Raji (cell line): Measurements from ENCODE around the gene TLL2.

Experiments used
- POLR2A ChIP-seq: IDR thresholded peaks from 2 replicates; pipeline ENCODE4 v1.6.1; 2011; ENCODE audit warnings: low read depth, low read length, control low read depth; ENCODE audit not compliant: insufficient read depth

The TLL2 gene

DNA sequence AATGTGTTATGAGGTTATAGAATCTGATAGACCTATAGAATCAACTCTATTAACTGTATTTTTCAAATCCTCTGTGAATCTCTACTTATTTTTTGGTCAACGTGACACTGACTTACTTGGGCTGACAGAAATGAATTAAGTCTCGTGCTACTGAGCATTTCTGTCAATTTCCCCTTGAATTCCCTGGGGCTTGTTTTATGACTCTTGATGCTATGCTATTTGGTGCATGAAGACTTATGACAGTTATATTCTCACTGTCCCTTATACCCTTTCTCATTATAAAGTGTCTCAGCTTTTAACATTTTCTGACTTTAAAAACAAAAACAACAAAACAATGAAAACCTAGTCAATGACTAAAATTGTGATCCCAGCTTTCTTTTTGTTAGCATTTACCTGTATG lies 86.4 kb downstream of the TLL2 start:
- no peak for TF ChIP-seq POLR2A

DNA sequence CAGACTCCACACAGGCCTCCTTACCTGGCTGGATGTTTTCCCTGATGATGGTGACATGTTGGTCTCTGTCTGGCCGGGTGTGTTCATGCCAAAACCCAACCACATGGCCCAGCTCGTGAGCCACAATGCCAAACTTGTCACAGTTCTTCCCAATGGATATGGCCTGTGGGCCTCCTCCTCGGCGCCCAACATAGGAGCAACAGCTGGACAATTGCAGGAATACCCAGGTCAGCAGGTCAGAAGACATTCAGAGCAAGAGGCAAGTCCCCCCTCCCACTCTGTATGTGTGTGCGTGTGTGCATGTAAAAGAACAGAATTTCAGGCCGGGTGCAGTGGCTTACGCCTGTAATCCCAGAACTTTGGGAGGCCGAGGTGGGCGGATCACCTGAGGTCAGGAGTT lies 91.2 kb downstream of the TLL2 start:
- no peak for TF ChIP-seq POLR2A

DNA sequence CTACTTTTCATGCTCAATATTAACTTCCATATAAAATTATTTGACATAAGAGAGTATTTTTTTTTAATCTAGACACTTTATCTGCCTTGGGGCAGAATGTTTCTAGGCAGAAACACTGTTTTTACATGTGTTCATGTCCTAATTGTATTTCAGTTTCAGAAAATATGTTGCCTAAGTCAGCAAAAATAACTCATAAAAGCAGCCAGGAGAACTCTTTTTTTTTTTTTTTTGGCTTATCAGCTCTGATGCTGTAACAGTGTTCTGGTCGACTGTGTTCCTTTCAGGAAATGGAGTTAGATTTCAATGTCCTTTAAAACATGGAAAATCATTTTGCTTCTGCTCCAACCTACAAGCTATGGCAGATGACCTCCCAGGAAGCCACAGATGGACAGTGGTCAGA lies 91.7 kb downstream of the TLL2 start:
- no peak for TF ChIP-seq POLR2A

DNA sequence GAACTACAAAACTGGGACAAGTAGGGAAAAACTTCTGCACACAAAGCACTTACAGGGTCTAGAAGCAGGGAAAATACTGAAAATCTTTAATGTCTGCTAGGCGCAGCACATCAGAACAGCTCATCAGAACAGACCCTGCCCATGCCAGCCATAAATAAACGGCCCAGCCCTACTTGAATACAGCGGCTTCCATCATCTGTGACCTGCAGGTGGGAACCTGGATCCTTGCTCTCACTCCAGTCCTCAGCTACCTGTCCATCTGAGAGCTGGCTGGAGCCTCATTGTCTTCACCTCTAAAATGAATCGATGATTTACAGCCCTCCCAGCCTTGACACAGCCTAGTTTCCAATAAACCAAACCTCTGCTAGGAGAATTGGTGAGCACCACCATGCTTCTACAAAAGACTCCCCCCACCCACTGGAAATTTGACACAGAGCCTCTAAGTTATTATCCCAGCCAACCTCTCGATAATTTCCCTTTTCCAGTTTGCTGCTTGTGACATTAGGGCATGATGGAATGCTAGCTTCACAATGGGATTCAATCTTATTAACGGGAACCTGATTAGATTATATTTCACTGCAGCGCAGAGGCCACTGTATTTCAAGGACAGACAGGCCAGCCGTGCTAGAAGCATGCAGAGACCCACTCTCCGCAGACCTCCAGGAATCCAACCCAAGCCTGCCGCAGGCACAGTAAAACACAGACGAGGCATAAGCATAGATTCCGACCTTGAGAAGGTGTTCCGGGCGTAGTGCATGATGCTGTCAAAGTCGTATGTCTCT lies 93.3 kb downstream of the TLL2 start:
- no peak for TF ChIP-seq POLR2A

DNA sequence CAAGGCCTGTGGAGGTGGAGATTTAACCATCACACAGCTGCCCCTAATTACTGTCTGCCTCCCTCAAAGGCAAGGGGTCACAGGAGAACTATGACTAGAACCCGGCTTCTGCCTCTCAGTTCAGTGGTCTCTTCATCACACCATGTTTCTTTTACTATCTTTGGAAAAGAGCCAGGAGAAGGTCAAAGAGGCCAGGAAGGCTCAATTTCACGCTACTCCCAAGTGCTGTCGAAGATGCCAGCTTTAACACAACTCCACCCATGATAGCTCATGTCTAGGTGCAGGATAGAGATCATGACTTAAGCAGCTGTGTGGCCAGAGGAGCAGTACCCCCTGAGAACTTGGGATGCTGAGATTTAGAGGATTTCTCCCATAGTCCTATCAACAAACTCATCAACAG lies 94.4 kb downstream of the TLL2 start:
- TF ChIP-seq POLR2A, result no peak

DNA sequence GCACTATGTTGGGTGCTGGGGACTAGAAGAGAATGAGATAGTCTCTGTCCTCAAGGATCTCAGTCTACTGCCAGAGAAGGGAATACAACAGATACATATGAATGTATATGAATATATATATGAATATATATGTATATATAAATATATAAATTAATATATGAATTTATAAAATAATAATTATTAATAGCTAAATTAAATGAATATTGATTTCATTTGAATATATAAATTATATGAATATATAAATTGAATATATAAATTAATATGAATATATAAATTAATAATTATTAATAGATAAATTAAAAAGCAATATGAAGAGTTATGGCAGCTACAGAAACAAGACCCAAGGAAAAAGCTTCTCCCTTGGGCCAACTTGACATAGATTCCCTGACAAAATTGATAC lies 95.1 kb downstream of the TLL2 start:
- TF ChIP-seq POLR2A, result no peak

DNA sequence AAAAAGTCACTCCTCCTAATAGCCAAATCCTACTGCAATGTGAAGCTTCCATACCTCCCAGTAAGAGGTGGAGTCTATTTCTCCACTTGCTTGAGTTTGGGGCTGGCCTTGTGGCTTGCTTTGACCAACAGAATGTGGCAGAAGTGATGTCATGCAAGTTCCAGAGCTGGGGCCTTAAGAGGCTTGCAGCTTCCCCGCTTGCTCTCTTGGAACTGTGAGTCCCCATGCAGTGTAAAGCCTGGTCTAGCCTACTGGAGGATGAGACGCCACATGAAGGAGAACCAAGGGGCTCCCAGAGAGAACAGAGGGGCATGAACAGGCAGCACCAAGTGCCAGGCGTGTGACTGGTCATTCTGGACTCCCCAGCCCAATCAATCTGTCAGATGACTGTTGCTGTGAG lies 96.3 kb downstream of the TLL2 start:
- TF ChIP-seq POLR2A, result no peak

DNA sequence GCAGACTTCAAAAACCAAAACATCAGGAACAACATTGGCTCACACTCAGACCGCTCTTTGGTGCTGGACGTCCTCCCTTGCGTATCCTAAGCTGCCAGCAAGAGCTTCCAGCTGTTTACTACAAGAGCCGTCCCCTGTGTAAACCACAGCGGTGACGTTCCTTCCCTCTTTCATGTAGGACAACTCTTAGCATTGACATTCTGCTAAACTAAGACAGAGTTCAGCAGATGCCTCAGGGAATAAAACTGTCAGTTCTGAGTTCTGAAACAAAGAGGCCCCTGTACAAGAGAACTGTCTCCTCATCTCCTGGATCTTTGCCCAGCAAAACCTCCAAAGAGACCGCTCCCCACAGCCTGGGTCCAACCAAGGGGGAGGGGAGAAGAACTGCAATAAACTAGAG lies 97.1 kb downstream of the TLL2 start:
- TF ChIP-seq POLR2A, result no peak

DNA sequence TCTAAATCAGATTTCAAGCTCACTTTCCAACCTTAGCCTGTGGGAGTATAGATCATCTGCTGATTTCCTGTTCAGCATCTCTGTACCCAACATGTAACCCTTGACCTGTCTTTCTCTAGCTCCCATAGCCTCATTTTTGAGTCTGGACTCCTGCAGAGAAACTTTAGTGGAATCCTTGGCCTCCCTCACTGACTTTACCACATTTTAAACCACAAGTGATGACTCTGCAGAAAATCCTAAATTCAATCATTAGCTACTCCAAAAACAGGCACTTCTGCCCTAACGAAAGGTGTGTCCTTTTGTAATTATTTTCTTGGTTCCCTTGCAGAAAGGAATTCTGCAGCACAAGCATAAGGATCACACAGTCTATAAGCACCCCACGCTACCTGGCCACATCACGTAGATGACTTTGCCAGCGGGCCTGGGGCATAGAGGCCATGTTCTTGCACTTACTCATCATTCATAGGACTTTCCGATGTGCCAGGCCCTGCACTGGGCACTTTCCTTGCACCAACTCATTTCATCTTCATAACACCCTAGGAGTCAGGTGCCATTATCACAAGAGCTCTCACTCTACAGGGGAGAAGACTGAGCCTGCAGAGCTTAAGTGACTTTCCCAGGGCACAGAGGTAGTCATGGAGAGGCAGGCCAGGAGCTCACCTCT lies 97.7 kb downstream of the TLL2 start:
- no peak for TF ChIP-seq POLR2A

DNA sequence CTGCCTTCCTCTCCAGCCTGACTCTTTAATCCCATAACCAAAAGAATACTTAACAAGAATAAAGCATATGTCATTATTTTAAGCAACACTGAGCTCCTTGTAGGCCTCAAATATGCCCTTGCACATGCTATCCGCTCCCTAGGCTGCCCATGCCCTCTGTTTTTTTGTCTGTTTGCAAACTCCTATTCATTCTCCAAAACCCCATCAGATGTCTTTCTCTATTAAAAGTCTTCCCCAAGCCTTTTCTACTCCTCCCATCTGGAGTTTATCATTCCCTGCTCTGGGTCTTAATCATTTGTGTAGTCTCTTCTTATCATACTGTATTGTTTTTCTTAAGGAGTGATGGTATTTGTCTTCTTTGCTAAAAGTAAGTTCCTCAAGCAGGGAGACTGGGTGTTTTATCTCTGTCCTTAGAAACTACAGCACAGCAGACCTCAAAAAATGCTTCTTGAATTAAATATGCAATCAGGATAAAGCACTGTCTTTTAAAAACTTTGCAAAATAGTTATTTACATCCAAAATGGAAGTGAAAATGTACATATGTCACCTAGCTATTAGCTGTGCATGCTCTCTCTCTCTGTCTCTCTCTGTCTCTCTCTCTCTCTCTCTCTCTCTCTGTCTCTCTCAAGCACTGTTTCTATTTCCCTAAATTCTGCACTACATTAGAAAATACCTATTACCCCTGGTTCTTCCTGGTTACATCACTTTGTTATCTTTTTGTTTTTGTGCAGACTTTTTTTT lies 98.4 kb downstream of the TLL2 start:
- TF ChIP-seq POLR2A, result no peak

DNA sequence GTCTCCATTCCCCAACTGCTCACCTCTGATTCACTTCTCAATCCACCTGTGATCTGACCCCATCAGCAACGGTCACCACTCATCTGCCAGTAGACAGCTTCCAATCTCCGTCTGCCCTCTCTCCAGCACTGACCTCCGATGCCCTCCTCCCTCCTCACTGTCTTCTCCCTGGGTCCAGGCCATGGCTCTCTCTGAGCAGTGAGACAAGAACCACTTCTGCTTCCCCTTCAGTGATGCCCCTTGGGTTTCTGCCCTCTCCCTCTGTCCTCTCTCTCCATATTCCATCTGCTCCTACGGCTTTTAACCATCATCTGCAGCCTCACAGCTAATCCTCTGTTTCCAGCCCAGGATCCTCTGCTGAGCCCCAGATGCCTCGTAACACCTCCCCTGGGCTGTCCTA lies 99.4 kb downstream of the TLL2 start:
- TF ChIP-seq POLR2A, result no peak

DNA sequence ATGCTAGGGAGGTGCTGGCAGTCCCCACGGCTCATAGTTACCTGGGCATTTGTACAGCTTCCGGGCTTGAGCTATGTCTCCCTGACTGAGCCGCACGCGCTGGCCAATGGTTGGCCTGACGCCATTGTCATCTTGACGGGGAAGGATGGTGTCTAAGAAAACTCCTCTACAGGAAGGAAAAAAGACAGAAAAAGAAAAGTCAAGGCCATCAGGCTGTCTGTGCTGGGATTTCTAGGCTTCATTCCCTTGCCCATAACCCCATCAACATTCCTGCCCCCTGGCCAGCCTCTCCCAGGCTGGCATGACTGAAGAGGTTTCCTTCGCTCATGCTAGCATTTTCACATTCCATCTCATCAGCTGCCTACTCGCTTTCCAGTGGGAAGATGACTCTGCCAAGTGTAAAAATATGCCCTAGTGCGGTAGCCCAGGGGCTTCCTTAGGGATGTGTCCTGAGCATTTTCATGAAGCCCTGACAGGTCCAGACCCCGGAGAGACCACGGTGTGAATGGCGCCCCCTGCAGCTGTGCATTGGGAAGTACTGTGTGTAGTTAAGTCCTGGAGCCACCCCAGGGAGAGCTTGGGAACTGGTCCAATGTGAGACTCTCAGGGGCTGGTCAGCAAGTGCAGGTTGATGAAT lies 100.5 kb downstream of the TLL2 start:
- TF ChIP-seq POLR2A, result no peak

DNA sequence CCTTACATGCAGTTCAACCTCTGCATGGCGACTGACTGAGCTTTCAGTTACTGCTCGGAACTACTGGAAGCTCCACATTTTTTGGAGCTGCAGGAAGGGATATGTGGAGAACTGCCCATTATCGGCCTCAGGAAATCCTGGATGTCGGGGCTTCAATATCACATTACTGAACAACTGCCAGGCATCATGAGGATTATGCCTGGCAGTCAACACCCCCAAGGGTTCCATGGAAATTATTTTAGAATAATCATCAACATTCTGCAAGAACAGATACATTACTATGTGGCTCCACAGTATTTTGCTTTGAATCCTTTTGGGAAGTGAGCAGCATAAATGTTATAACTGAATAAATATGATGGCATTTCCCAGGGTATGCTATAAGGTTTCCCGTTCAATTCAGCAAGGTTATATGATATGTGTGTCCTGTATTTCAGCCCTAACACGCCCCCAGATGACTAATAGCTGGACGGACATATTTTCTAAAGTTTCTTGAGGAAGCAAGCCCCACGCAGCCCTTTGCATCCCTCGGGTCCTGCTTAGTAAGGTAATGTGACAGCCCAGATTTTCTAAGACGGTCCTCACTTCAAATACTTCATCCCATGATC lies 101.9 kb downstream of the TLL2 start:
- TF ChIP-seq POLR2A, result no peak

DNA sequence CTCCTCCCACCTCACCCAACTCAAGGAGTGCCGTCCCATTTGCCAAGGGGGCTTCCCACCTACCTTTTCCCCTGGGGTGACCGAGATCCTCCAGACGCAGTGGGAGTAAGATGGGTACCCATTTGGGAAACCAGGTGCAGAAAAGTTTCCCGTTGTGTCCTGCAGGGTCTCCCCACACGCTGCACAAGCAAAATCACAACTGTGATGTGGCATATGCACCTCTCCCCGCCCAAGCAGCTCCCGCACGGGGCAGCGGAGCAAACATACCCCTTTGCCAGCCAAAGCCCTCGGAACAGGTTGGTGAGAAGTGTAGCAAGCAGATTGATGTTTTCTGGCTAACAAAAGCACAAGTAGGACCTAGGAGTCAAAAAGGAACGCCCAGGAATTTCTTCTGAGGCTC lies 103.4 kb downstream of the TLL2 start:
- no peak for TF ChIP-seq POLR2A

DNA sequence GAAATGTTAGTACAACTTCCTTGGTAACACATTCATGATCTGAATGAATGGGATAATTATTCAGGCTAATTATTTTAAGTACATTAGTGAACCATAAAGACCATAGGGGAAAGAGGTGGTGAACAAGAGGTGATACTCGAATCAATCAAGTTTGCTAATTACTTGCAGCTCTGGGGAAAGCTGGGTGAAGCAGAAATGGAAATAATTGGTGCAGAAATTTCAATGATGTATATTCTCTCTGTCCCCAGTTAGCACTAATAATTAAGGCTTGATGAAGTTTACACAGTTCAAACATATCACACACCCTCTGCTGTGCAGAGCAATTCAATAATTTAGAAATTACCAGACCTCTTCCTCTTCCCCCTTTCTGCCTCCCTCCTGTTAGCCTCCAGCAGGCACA lies 105.5 kb downstream of the TLL2 start:
- TF ChIP-seq POLR2A, result no peak
